ENCODE data around the gene C3orf18.

- TF ChIP-seq CTCF (IDR thresholded peaks at IDR 0.05): no peak
- no peak for TF ChIP-seq POLR2A (IDR thresholded peaks at IDR 0.05)
- no peak for TF ChIP-seq EP300 (IDR thresholded peaks at IDR 0.05)
- no peak for TF ChIP-seq POLR2AphosphoS5 (IDR thresholded peaks at IDR 0.05)
Observed at GRCh38 chr3:50587806-50588758, 20.5 kb upstream of the C3orf18 start.
